ENCODE measurements around the gene B3GALT5.

B3GALT5 gene

DNA sequence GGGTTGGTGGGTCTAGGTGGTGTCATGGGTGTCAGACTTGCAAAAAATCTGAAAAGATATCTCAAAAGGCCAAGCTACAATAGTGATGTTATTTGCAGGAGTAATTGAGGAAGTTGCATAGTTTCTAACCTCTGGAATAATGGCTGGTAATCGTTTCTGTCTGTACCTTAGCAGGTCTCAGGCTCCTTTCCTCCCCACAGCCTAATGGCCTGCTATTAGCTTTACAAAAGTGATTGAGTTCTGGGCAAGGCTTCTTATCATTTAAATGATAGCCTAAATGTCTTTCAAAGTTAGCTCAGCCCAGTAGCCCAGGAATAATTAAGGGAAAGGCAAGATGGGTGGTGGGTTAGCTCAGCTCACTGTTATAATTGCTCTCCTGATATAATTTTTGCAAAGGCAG lies 94.6 kb downstream of the B3GALT5 start:
- no peak for DNase-seq

DNA sequence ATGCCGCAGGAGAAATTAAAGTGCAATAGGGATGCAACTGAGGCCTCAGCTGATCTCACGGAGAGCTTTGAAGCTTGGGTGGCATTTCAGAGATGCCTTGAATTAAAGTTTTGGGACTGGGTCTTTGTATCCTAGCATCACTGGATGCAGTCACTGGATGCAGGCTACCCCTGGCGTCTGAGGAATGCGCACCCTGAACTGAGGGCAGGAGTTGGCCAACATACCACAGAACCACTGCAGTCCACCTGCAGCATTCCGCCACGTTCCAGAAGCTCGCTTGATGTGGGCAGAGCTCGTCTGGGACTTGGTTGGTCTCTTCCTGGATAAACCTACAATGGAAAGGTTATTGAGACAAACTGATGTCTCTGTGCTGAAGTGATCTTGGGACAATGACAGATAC lies 98.1 kb downstream of the B3GALT5 start:
- DNase-seq: no peak

DNA sequence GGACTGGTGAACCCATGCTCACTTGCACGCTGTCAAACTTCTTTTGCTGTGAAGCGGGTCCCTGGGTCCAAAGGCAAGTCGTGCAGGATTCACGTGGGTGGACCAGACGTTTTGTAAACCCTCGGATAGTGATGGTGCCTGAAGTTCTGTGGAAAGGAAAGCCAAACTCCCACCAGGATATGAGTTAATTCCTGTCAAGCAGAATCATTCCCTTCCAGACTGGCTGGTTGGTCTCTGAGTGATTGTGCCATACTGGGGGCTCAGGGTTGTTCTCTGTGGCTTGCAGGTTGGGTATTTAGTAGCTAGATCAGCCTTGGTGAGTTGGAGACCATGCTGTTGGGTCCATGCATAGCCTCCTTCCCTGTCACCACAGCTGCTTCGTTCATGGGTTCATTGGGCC lies 99.5 kb downstream of the B3GALT5 start:
- DNase-seq: no peak

DNA sequence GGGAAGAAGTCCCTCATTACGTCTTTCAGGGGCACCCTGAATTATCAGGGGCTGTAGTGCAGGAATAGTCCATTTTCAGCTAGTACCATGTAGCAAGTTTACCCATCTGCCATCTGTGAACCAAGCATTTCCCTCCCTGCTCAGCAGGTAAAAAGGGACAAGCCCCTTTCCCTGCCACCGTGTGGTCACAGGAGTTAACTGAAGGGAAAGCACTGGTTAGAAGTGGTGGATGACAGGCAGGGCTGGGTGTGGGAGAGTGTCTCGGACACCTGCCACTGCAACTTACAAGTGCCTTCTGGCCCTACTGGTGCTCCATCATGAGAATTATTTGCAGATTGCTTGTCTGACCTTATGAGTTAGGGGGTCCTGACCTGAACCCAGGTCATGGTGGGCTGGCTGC lies 100.2 kb downstream of the B3GALT5 start:
- no peak for DNase-seq

DNA sequence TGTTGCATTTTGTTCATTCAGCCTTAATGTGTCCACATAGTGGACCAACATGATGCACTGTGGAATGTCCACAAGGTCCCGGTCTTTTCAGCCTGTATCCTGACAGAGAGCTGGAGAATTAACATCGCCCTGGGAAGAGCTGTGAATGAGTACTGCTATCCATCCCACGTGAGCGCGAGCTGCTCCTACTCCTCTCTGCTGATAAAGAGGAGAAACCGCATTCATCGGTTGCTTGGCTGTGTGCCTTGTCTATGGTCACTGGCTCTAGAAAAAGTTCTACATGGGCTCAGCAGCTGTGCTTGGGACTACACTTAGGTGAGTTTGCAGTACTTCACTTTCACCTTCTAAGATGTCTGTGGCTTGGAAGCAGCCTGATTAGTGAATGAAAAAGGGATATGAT lies 101.2 kb downstream of the B3GALT5 start:
- no peak for DNase-seq

DNA sequence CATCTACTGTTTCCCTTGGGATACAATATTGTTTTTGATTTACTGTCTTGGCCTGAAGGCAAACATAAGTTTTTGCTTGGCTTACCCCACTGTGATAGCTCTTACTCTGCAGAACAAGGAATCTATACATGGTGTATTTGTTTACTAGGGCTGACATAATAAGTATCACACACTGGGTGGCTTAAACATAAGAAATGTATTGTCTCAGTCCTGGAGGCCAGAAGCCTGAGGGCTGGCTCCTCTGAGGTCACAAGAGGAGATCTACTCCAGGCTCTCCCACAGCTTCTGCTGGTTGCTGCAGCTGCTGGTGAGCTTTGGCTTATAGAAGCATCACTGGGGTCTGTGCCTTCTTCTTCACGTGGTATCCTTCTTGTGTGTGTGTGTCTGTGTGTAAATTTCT lies 101.6 kb downstream of the B3GALT5 start:
- DNase-seq: no peak

DNA sequence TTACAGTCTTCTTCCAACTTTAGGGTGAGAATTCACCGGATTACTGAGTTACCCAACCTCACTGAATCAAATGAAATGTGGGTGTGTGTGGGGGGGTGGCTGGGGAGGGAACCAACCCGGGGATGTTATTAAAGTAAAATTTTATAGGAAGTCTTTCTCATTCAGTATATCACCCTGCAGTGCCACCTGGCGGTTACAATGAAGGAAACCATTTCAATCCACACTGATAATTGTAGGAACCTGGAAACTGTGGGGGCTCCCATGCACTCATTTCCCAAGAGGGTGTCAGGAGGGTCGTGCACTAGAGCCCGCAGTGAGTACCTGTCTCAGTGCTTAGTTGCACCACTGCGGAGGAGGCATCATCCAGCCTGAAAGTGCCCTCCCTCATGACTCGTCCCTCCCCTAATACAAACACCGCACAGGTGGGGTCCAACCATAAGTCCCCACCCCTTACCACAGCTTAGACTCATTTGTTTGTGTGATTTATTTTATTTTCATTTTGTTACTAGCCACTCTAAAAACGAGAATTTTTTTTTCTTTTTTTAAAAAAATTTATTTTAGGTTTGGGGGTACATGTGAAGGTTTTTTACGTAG lies 103.2 kb downstream of the B3GALT5 start:
- no peak for DNase-seq

DNA sequence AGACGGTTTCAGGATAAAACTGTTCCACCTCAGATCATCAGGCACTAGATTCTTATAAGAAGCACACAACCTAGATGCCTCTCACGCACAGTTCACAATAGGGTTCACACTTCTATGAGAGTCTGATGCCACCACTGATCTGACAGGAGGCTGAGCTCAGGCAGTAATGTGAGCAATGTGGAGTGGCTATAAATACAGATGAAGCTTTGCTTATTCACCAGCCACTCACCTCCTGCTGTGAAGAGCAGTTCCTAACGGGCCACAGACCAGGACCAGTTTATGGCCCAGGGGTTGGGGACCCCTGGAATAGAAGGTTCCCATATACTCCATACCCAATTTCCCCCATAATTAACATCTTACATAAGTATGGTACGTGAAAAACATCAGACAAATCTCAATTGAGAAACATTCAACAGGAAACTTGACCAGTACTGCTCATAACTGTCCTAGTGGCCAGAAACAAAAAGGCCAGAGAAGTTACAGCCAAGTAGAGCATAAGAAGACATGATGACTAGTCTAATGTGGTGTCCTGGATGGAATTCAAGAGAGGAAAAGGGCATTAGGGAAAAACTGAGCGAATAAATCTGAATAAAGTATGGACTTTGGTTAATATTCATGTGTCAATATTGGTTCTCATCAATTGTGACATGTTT lies 107.5 kb downstream of the B3GALT5 start:
- no peak for DNase-seq

DNA sequence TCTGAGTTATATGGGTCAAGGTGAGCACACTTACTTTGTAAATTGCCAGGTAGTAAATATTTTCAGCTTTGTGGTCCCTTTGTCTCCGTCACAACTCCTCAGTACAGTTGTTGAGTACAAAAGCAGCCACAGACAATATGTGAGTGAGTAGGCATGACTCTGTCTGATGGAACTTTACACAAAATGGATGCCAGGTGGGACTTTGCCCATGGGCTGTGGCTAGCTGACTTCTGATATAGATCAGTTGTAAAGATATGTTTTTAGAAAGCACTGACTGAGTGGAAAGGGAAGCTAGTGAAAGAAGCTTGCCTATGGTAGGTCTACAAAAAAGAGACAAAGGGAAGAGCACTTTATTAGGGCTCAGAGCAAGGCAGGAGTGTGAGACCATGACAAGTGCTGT lies 109.1 kb downstream of the B3GALT5 start:
- DNase-seq: no peak
